Progenitor cell of endocrine pancreas (in vitro differentiated cells): Measurements from ENCODE around the gene CSMD2. TPM values are rescaled to one million over a fixed set of nuclear protein-coding genes. Genes with fewer than 3 reads are reported as not detected.

Source experiments
- DNase-seq: peaks from one replicate; pipeline ENCODE4 v3.0.0; 2021; ENCODE audit warnings: low spot score; ENCODE audit not compliant: unreplicated experiment
- H3K27ac Mint-ChIP-seq: 2 replicates; pipeline ENCODE4 v1.8.0; 2021; ENCODE audit warnings: mild to moderate bottlenecking, moderate library complexity, mixed read lengths
- H3K27me3 Mint-ChIP-seq: 2 replicates; pipeline ENCODE4 v1.8.0; 2021; ENCODE audit warnings: mixed read lengths
- H3K36me3 Mint-ChIP-seq: 2 replicates; pipeline ENCODE4 v1.8.0; 2022; ENCODE audit warnings: mixed read lengths; ENCODE audit not compliant: insufficient read depth
- H3K4me1 Mint-ChIP-seq: 2 replicates; pipeline ENCODE4 v1.8.0; 2021; ENCODE audit warnings: low read depth, mixed read lengths
- H3K4me3 Mint-ChIP-seq: 2 replicates; pipeline ENCODE4 v1.8.0; 2021; ENCODE audit warnings: low read depth, mild to moderate bottlenecking, moderate library complexity, mixed read lengths
- H3K9me3 Mint-ChIP-seq: 2 replicates; pipeline ENCODE4 v1.8.0; 2021; ENCODE audit warnings: low read depth, mixed read lengths
- CTCF ChIP-seq: fragments of 200-600 bp; sonication (generic); IDR thresholded peaks from one replicate; pipeline ENCODE4 v1.5.0; 2021; ENCODE audit warnings: antibody characterized with exemption, mild to moderate bottlenecking; ENCODE audit not compliant: unreplicated experiment
- total RNA-seq: library from RNA; stranded (reverse); gene quantifications from 2 replicates; pipeline ENCODE4 v1.2.1, GENCODE V29; 2021

Gene CSMD2
- total RNA-seq, 1 donor from 2014 or later = 0.38 TPM

- Mint-ChIP-seq H3K36me3 (no peaks in the 10 kb centered on the region), H3K4me1 (no peaks in the 10 kb centered on the region), H3K27ac (no peak overlapping the region), H3K9me3 (peaks cover 3% of the 10 kb centered on the region), H3K27me3 (peaks cover 21% of the 10 kb centered on the region), H3K4me3 (no peak overlapping the region)
- no peak for TF ChIP-seq CTCF
- no peak for DNase-seq
Measured at GRCh38 chr1:33930346-33931110, 234.5 kb downstream of the CSMD2 start.

GRCh38 chr1:33928251-33928650 is 236.8 kb downstream of the CSMD2 start:
- Mint-ChIP-seq H3K27me3 (peaks cover 12% of the 10 kb centered on the region), H3K9me3 (peaks cover 3% of the 10 kb centered on the region), H3K36me3 (no peaks in the 10 kb centered on the region), H3K4me3 (no peak overlapping the region), H3K27ac (no peak overlapping the region), H3K4me1 (no peaks in the 10 kb centered on the region)
- no peak for DNase-seq
- no peak for TF ChIP-seq CTCF

GRCh38 chr1:33927721-33928120 is 237.3 kb downstream of the CSMD2 start:
- peaks cover 3% of the 10 kb centered on the region for H3K9me3 Mint-ChIP-seq
- DNase-seq = no peak
- no peak overlapping the region for H3K4me3 Mint-ChIP-seq
- H3K27me3 Mint-ChIP-seq = peaks cover 10% of the 10 kb centered on the region
- no peak for TF ChIP-seq CTCF
- no peaks in the 10 kb centered on the region for H3K36me3 Mint-ChIP-seq
- H3K27ac Mint-ChIP-seq = no peak overlapping the region
- H3K4me1 Mint-ChIP-seq = no peaks in the 10 kb centered on the region

GRCh38 chr1:33925586-33925985 is 239.4 kb downstream of the CSMD2 start:
- Mint-ChIP-seq H3K4me1 (no peaks in the 10 kb centered on the region), H3K36me3 (no peaks in the 10 kb centered on the region), H3K4me3 (no peak overlapping the region), H3K27me3 (peaks cover 4% of the 10 kb centered on the region), H3K9me3 (peaks cover 3% of the 10 kb centered on the region), H3K27ac (no peak overlapping the region)
- no peak for DNase-seq
- TF ChIP-seq CTCF = no peak

DNA sequence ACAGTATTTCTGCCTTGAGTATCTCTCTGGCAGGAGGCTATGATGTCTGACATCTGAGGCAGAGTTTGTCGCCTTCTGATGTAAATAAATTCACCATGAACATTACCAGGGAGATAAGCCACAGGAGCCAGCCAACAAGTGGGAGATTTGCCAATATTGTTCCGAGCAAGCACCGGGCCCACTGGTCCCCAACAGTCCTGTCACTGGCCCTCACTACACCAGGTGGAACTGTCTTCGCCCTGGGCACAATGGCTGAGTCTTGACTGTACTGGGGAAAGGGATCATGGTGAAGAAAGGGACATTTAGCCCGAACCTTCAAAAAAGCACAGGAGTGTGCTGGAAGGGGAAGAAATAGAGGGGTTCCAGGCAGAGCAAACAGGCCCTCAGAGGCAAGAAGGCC is 243.7 kb downstream of the CSMD2 start:
- DNase-seq = no peak
- no peak for TF ChIP-seq CTCF
- H3K27me3 Mint-ChIP-seq = peaks cover 4% of the 10 kb centered on the region
- peaks cover 3% of the 10 kb centered on the region for H3K9me3 Mint-ChIP-seq
- no peak overlapping the region for H3K4me3 Mint-ChIP-seq
- no peak overlapping the region for H3K27ac Mint-ChIP-seq
- H3K4me1 Mint-ChIP-seq = no peaks in the 10 kb centered on the region
- H3K36me3 Mint-ChIP-seq = no peaks in the 10 kb centered on the region
